GM12878 (cell line): Measurements from ENCODE around the gene PTPRN2. TPM values are rescaled to one million over a fixed set of nuclear protein-coding genes. Genes with fewer than 3 reads are reported as not detected.

Source experiments
- ATAC-seq: fragments of 200-7000 bp; cut with Tn5 transposase; 3 replicates; pipeline ENCODE4 v1.9.1; 2020; ENCODE audit warnings: mild to moderate bottlenecking, moderate library complexity
- BruUV-seq: library from RNA; stranded (reverse); fragments of 400-500 nt; replicated peaks from 2 replicates; lab custom pipeline; 2021; lab: Mats Ljungman, UMichigan
- CTCF ChIA-PET: fragments of 300-600 bp; sonication (Branson Sonifier 250); formaldehyde crosslinking; extraction: SDS; loops from one replicate; lab custom pipeline; 2021; ENCODE audit warnings: inconsistent platforms; lab: Yijun Ruan, JAX
- POLR2A ChIA-PET: fragments of 350-600 bp; formaldehyde crosslinking; extraction: SDS; loops from one replicate; lab custom pipeline; 2021; ENCODE audit warnings: inconsistent platforms; lab: Charles Lee
- RAD21 ChIA-PET: fragments of 300-600 bp; sonication (Branson Sonifier 250); formaldehyde crosslinking; loops from one replicate; lab custom pipeline; 2023; ENCODE audit warnings: antibody characterized with exemption; ENCODE audit not compliant: unreplicated experiment; lab: Charles Lee
- SMC1A ChIA-PET: fragments of 300-600 bp; sonication (Branson Sonifier 250); formaldehyde crosslinking; loops from one replicate; lab custom pipeline; 2023; ENCODE audit not compliant: unreplicated experiment, uncharacterized antibody; lab: Charles Lee
- DNase-seq: peaks from one replicate; pipeline ENCODE4 v3.0.0-alpha.2; 2011; ENCODE audit warnings: low read depth, low spot score
- FAIRE-seq: peaks from 3 replicates; lab custom pipeline; 2011; peaks lifted over from hg19 to GRCh38; lab: Jason Lieb, UNC
- H2AFZ ChIP-seq: 2 replicates; pipeline ENCODE4 v1.6.0; 2011; ENCODE audit warnings: low read depth, low read length, control low read depth; ENCODE audit not compliant: control insufficient read depth
- H3K27ac ChIP-seq: 2 replicates; pipeline ENCODE4 v1.5.1; 2011; ENCODE audit warnings: control low read depth; ENCODE audit not compliant: control insufficient read depth, insufficient read depth
- H3K27me3 ChIP-seq, 2 experiments: replicated peaks in 1 of 2; 2 replicates each; pipeline versions ENCODE4 v1.6.0 to v1.6.1; 2011; ENCODE audit warnings: low read length in 1 of 2; ENCODE audit not compliant: control insufficient read depth in 2 of 2, insufficient read depth in 2 of 2
- H3K36me3 ChIP-seq, 2 experiments: 2 replicates each; pipeline ENCODE4 v1.5.1; 2011; ENCODE audit warnings: low read length in 1 of 2; ENCODE audit not compliant: control insufficient read depth in 2 of 2, insufficient read depth in 2 of 2
- H3K4me1 ChIP-seq: 2 replicates; pipeline ENCODE4 v1.6.1; 2011; ENCODE audit warnings: mild to moderate bottlenecking, low read length, moderate library complexity, mixed read lengths; ENCODE audit not compliant: control insufficient read depth, insufficient read depth
- H3K4me2 ChIP-seq: 2 replicates; pipeline ENCODE4 v1.6.0; 2011; ENCODE audit warnings: control low read depth; ENCODE audit not compliant: control insufficient read depth, insufficient read depth
- H3K4me3 ChIP-seq: fragments of 200-600 bp; sonication (generic); 2 replicates; pipeline ENCODE4 v1.5.1; 2016
- H3K79me2 ChIP-seq: 2 replicates; pipeline ENCODE4 v1.6.0; 2011; ENCODE audit warnings: low read length; ENCODE audit not compliant: control insufficient read depth, insufficient read depth
- H3K9ac ChIP-seq: 2 replicates; pipeline ENCODE4 v1.8.0; 2011; ENCODE audit warnings: low read length, control low read depth, mixed read lengths; ENCODE audit not compliant: control insufficient read depth, insufficient read depth
- H3K9me3 ChIP-seq: replicated peaks from 3 replicates; pipeline ENCODE4 v1.5.1; 2011; ENCODE audit warnings: mild to moderate bottlenecking, low read length; ENCODE audit not compliant: control insufficient read depth, insufficient read depth
- H4K20me1 ChIP-seq: 2 replicates; pipeline ENCODE4 v1.6.0; 2011; ENCODE audit not compliant: control insufficient read depth, insufficient read depth
- CBX3 ChIP-seq: fragments of 200-600 bp; sonication (generic); IDR thresholded peaks from 2 replicates; pipeline ENCODE4 v1.6.1; 2016; ENCODE audit warnings: low read depth, borderline replicate concordance
- IKZF2 ChIP-seq, 2 experiments: fragments of 450-650 bp; IDR thresholded peaks; 2 replicates each; pipeline ENCODE4 v1.6.1; 2017; ENCODE audit warnings: mild to moderate bottlenecking in 2 of 2, moderate library complexity in 2 of 2
- NFYB ChIP-seq: IDR thresholded peaks from 2 replicates; pipeline ENCODE4 v1.6.1; 2011; ENCODE audit warnings: low read depth, mild to moderate bottlenecking, low read length, improper control_type of control experiment, moderate library complexity; ENCODE audit not compliant: insufficient read depth
- SMC3 ChIP-seq: IDR thresholded peaks from 2 replicates; pipeline ENCODE4 v1.6.1; 2011; ENCODE audit warnings: low read length, improper control_type of control experiment, borderline replicate concordance
- TCF12 ChIP-seq: IDR thresholded peaks from 2 replicates; pipeline ENCODE4 v1.6.1; 2011; ENCODE audit warnings: low read depth, mild to moderate bottlenecking, low read length
- ZNF687 ChIP-seq: fragments of 450-650 bp; IDR thresholded peaks from 2 replicates; pipeline ENCODE4 v1.6.1; 2017; ENCODE audit warnings: mild to moderate bottlenecking, moderate library complexity
- WGBS: methylation state at CpG from one replicate; pipeline ENCODE4 v1.1.6; 2016; ENCODE audit warnings: low lambda C conversion rate; ENCODE audit not compliant: insufficient replicate concordance, insufficient coverage; ENCODE audit errors: missing lambda C conversion rate; 5-methylcytosine and 5-hydroxymethylcytosine counted together
- in situ Hi-C: fragments of 300-500 bp; cut with MboI; formaldehyde crosslinking; loops from 9 replicates; pipeline ENCODE4 v1.14.3; 2018; ENCODE audit warnings: mixed read lengths
- intact Hi-C: fragments of 100-400 bp; cut with micrococcal nuclease; formaldehyde crosslinking; loops from one replicate; pipeline ENCODE4 v1.14.2; 2022; ENCODE audit not compliant: unreplicated experiment
- polyA plus RNA-seq, 11 experiments: library from polyadenylated mRNA; depleted of rRNA in 4 of 11; unstranded in 6 of 11; stranded (reverse) in 5 of 11; fragments of >200 nt; fragmentation: Nextera tagmentation in 4 of 11; fragmentation: Illumina TruSeq in 1 of 11; extraction: Ambion mirVana in 4 of 11; extraction: Trizol in 1 of 11; gene quantifications; 1 replicate in 1 of 11; 2 replicates in 10 of 11; pipeline versions ENCODE4 v1.2.1 to v1.2.3, GENCODE V29; 2011 to 2016; ENCODE audit warnings: inconsistent platforms in 2 of 11, missing spikeins in 2 of 11, low read depth in 1 of 11
- total RNA-seq, 4 experiments: library from RNA; depleted of rRNA in 3 of 4; stranded (reverse); fragments of >200 nt in 3 of 4; fragmentation: Illumina TruSeq in 1 of 4; extraction: Trizol in 1 of 4; gene quantifications; 2 replicates each; pipeline versions ENCODE4 v1.2.1 to v1.2.3, GENCODE V29; 2013 to 2021

The PTPRN2 gene
- total and polyA plus RNA-seq, 10 of the 15 experiments (the other 5 are each of a cell fraction or from before 2014, with no cell fraction given): 5.4 TPM; not detected in 9

GRCh38 chr7:157640144-157640543 is 947.5 kb downstream of the PTPRN2 start:
- H3K27ac ChIP-seq: no peak overlapping the region
- FAIRE-seq (no peak), ATAC-seq (no peak), DNase-seq (no peak)
- no peaks in the 10 kb centered on the region for H3K79me2 ChIP-seq
- no peaks in the 10 kb centered on the region for H4K20me1 ChIP-seq
- no peaks in the 10 kb centered on the region for H3K27me3 ChIP-seq
- ChIA-PET RAD21 (no interaction called here), POLR2A (no interaction called here), SMC1A (no interaction called here), CTCF (no interaction called here)
- H3K4me2 ChIP-seq: no peak overlapping the region
- H3K4me1 ChIP-seq: no peaks in the 10 kb centered on the region
- in situ Hi-C loops (no loop called here), intact Hi-C loops (no loop called here)
- H3K36me3 ChIP-seq: no peaks in the 10 kb centered on the region
- H3K9ac ChIP-seq: no peak overlapping the region
- 69% methylated on average over 1 of the region's 1 CpG for WGBS
- no TSS peak for BruUV-seq
- no peak for TF ChIP-seq CBX3
- no peak for TF ChIP-seq TCF12
- H2AFZ ChIP-seq: no peak overlapping the region
- H3K9me3 ChIP-seq: peaks cover 1% of the 10 kb centered on the region; the same call in 2 of the 3 replicates
- H3K4me3 ChIP-seq: no peak overlapping the region

- no peak for DNase-seq
- ATAC-seq: no peak
- H3K9me3 ChIP-seq: no peaks in the 10 kb centered on the region; the same call in 2 of the 3 replicates
- no peak overlapping the region for H3K9ac ChIP-seq
- no peak overlapping the region for H2AFZ ChIP-seq
- H3K27ac ChIP-seq: no peak overlapping the region
- no peaks in the 10 kb centered on the region for H3K79me2 ChIP-seq
- intact Hi-C loops (no loop called here), in situ Hi-C loops (no loop called here)
- CTCF ChIA-PET: no interaction called here
- SMC1A ChIA-PET: no interaction called here
- POLR2A ChIA-PET: no interaction called here
- H3K4me3 ChIP-seq: no peak overlapping the region
- H4K20me1 ChIP-seq: no peaks in the 10 kb centered on the region
- H3K27me3 ChIP-seq: no peaks in the 10 kb centered on the region
- BruUV-seq: no TSS peak
- H3K4me1 ChIP-seq: no peaks in the 10 kb centered on the region
- no peak overlapping the region for H3K4me2 ChIP-seq
- WGBS: 36% methylated on average over 8 of the region's 8 CpGs
- TF ChIP-seq ZNF687: no peak
- no peak for TF ChIP-seq IKZF2 (IDR thresholded peaks at IDR 0.05)
- TF ChIP-seq NFYB: no peak
- no peak for TF ChIP-seq SMC3
- RAD21 ChIA-PET: no interaction called here
- no peaks in the 10 kb centered on the region for H3K36me3 ChIP-seq
- no peak for FAIRE-seq
Measured at GRCh38 chr7:157638563-157638962, 949.1 kb downstream of the PTPRN2 start.
